ENCODE measurements around the gene ACBD4. TPM values are rescaled to one million over a fixed set of nuclear protein-coding genes. Genes with fewer than 3 reads are reported as not detected.

ACBD4 gene
- total and polyA plus RNA-seq, 2 of the 13 experiments (the other 11 are each of a cell fraction or from before 2014, with no cell fraction given), result 16.1 to 26.9 TPM

DNA sequence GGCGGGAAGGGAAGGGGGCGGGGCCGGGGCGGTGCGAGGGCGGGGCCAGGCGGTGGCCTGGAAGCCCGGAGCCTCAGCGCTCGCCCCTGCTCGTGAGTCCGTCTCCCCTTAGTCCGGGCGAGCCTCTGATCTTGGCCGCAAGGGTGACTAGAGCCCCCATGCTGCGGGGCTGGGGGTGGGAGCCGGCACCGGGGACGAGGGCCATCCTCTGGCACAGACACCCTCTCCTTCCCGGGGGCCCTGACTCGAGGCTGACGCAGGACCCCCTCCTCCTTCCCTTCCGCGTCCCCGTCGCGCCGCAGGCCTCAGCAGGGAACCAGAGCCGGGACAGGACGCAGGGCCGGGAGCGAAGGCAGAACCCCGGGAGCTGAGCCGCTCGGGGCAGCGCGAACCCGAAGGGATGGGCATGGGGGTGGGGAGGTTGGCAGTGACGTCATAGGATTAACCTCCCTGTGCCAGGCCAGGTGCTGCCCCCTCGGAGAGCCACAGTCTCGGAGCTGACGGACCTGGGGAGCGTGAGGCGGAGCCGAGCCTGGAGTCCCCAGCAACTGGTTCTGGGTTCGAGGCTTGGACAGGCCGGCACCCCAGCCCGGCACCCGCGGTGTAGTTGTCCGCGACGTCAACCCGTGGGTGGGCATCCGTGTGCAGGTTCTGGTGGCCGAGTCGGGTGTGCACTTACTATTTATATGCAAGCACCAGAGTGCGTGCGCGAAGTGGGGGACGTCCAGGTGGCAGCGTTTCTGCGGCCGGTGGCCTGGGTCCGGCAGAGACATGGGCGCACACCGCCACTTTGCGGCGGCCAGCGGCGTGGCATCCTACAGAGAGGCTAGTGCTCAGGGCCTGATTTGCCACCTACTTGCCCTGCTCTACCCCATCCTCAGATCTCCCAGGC is 2.7 kb upstream of the ACBD4 start (continued):
- TF ChIP-seq SNRNP70 (IDR thresholded peaks at IDR 0.05; ENCODE audit: low read depth, low read length) (no peak), TOE1 (CRISPR knock-in tag; IDR thresholded peaks at IDR 0.05) (no peak), ZNF318 (CRISPR knock-in tag; IDR thresholded peaks at IDR 0.05) (peak; percentile 81; the same call in 1 of the 2 replicates), ZFX (CRISPR knock-in tag; IDR thresholded peaks at IDR 0.05; ENCODE audit: low read depth) (peak; percentile 95), ZNF17 (CRISPR knock-in tag; IDR thresholded peaks at IDR 0.05) (no peak), GFI1 (CRISPR knock-in tag; IDR thresholded peaks at IDR 0.05; ENCODE audit: borderline replicate concordance) (peak; percentile 32; the same call in 1 of the 2 replicates), TCF7 (IDR thresholded peaks at IDR 0.05; ENCODE audit: low read depth) (no peak)
- TF ChIP-seq, protein P1, sequence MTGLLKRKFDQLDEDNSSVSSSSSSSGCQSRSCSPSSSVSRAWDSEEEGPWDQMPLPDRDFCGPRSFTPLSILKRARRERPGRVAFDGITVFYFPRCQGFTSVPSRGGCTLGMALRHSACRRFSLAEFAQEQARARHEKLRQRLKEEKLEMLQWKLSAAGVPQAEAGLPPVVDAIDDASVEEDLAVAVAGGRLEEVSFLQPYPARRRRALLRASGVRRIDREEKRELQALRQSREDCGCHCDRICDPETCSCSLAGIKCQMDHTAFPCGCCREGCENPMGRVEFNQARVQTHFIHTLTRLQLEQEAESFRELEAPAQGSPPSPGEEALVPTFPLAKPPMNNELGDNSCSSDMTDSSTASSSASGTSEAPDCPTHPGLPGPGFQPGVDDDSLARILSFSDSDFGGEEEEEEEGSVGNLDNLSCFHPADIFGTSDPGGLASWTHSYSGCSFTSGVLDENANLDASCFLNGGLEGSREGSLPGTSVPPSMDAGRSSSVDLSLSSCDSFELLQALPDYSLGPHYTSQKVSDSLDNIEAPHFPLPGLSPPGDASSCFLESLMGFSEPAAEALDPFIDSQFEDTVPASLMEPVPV (CRISPR knock-in tag; IDR thresholded peaks at IDR 0.05), result 0 out of 2 replicates have a peak, but pooled peaks have one; percentile 70
- TF ChIP-seq, protein P2, sequence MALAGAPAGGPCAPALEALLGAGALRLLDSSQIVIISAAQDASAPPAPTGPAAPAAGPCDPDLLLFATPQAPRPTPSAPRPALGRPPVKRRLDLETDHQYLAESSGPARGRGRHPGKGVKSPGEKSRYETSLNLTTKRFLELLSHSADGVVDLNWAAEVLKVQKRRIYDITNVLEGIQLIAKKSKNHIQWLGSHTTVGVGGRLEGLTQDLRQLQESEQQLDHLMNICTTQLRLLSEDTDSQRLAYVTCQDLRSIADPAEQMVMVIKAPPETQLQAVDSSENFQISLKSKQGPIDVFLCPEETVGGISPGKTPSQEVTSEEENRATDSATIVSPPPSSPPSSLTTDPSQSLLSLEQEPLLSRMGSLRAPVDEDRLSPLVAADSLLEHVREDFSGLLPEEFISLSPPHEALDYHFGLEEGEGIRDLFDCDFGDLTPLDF (CRISPR knock-in tag; IDR thresholded peaks at IDR 0.05), result no peak
- TF ChIP-seq, protein P3, sequence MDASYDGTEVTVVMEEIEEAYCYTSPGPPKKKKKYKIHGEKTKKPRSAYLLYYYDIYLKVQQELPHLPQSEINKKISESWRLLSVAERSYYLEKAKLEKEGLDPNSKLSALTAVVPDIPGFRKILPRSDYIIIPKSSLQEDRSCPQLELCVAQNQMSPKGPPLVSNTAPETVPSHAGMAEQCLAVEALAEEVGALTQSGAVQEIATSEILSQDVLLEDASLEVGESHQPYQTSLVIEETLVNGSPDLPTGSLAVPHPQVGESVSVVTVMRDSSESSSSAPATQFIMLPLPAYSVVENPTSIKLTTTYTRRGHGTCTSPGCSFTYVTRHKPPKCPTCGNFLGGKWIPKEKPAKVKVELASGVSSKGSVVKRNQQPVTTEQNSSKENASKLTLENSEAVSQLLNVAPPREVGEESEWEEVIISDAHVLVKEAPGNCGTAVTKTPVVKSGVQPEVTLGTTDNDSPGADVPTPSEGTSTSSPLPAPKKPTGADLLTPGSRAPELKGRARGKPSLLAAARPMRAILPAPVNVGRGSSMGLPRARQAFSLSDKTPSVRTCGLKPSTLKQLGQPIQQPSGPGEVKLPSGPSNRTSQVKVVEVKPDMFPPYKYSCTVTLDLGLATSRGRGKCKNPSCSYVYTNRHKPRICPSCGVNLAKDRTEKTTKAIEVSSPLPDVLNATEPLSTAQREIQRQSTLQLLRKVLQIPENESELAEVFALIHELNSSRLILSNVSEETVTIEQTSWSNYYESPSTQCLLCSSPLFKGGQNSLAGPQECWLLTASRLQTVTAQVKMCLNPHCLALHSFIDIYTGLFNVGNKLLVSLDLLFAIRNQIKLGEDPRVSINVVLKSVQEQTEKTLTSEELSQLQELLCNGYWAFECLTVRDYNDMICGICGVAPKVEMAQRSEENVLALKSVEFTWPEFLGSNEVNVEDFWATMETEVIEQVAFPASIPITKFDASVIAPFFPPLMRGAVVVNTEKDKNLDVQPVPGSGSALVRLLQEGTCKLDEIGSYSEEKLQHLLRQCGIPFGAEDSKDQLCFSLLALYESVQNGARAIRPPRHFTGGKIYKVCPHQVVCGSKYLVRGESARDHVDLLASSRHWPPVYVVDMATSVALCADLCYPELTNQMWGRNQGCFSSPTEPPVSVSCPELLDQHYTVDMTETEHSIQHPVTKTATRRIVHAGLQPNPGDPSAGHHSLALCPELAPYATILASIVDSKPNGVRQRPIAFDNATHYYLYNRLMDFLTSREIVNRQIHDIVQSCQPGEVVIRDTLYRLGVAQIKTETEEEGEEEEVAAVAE (CRISPR knock-in tag; IDR thresholded peaks at IDR 0.05; ENCODE audit: borderline replicate concordance), result 0 out of 2 replicates have a peak, but pooled peaks have one; percentile 37
